ENCODE data around the gene WDR73.

Gene WDR73

GRCh38 chr15:84594617-84595290 is 59.3 kb downstream of the WDR73 start:
- TF ChIP-seq GATA3 (IDR thresholded peaks at IDR 0.05; ENCODE audit: low read depth, low read length) (no peak), GATA2 (IDR thresholded peaks at IDR 0.05; ENCODE audit: low read depth, low read length) (no peak)

GRCh38 chr15:84591815-84592214 is 62.3 kb downstream of the WDR73 start:
- TF ChIP-seq GATA3 (IDR thresholded peaks at IDR 0.05; ENCODE audit: low read depth, low read length) (no peak), GATA2 (IDR thresholded peaks at IDR 0.05; ENCODE audit: low read depth, low read length) (no peak)

GRCh38 chr15:84590406-84590805 is 63.7 kb downstream of the WDR73 start:
- TF ChIP-seq GATA3 (IDR thresholded peaks at IDR 0.05; ENCODE audit: low read depth, low read length), result no peak

Data from SH-SY5Y (cell line).